ENCODE measurements around the gene ATP5F1C.
"Not testable (repeated sequence)": the region's sequence is repeated elsewhere in the genome, so short reads cannot be mapped to it uniquely, and the experiment has no call there.

The ATP5F1C gene

GRCh38 chr10:7787857-7788638 is at the start of gene ATP5F1C, which contains the start of gene KIN:
Gene ATP5F1C (plus strand): TSS chr10:7788177. CDS start chr10:7788208, 31 bp downstream.
Gene KIN (minus strand): TSS chr10:7787993. CDS start chr10:7787933, 60 bp downstream.
- ATAC-seq, result peak; percentile 94 to 95

DNA sequence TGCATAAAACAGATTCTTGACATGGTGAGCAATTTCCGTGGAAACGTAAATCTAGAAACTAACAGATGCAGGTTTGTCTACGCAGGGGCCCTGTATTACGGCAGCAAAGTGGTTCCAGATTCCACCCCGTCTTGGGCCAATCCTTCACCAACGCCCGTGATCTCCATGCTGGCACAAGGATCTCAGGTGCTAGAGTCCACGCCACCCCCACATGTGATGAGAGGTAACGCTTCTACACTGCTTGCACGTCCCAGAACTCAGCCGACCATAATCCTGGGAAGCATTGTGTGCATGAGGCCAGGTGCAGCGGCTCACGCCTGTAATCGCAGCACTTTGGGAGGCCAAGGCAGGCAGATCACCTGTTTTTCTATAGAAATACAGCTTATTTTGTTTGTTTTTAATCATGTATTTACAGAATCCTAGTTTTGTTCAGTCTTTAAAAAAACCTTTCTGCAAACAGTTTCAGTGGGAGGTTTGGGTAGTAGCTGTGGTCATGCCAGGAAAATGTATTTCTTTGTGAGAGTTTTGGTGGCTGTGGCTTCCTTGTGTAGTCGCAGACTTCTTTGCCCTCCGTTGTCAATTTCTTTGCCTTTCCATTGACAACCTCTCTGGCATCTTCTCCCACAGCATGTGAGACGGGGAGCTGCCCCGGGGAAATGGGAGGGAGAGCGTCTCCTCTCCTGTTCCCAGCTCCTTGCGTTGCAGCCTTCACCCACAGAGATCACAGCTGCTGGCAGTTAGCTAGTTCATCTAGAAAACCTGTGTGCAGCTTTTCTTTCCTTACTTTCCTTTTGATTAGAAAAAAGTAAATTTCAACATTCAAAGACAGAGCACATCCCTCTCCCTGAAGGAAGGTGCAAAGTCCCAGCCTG is 49.2 kb upstream of the ATP5F1C start:
- ATAC-seq, result no peak

DNA sequence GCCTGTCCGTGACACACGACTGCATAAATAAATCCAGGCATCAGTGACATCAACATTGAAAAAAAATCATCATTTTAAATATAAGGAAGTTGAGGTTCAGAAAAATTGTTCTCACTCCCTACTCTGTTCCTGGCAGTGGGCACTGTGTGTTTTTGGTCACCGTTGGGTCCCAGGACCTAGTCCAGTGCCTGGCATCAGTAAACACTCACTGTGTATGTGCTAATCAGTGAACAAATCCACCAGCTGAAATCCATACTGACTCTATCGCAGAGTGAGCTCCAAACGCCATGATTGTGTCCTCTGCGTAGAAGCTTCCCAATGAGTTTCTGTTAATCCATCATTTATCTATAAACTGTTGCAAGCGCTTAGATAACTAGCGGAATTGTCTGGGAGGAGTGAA is 43.7 kb upstream of the ATP5F1C start:
- no peak for ATAC-seq

- ATAC-seq, result not testable (repeated sequence)
Measured at GRCh38 chr10:7748637-7749036, 39.3 kb upstream of the ATP5F1C start.

- no peak for ATAC-seq
Measured at GRCh38 chr10:7750222-7750621, 37.8 kb upstream of the ATP5F1C start.

GRCh38 chr10:7752251-7752650 is 35.7 kb upstream of the ATP5F1C start:
- no peak for ATAC-seq

GRCh38 chr10:7755103-7755502 is 32.9 kb upstream of the ATP5F1C start:
- no peak for ATAC-seq

DNA sequence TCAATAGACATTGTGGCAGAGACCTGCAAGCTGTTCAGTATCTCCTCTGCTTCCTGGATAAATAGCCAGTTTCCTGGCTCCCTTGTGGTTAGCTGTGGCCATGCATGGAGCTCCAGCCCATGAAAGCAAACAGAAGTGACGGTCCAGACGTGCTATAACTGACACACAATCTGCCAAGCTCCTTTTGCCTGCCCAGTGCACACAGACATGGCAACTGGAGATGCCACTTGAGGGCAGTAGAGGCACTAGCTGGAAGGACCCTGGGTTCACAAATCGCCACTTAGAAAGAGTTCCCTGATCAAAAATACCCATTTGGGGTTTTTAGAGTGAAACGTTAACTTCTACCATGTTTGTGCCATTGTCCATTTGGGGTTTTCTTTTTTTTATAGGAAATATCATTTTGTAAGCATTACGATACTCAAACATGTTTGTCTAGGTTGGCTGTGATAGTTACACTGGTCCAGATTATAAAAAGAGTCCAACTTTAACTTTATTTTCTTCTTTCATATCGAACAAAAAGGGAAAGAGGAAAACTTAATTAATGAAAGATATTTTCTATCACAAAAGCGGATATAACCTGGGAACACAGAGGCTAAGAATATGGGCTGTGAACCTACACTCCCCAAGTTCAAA is 31.5 kb upstream of the ATP5F1C start:
- no peak for ATAC-seq

GRCh38 chr10:7763929-7764328 is 24.0 kb upstream of the ATP5F1C start:
- no peak for ATAC-seq

DNA sequence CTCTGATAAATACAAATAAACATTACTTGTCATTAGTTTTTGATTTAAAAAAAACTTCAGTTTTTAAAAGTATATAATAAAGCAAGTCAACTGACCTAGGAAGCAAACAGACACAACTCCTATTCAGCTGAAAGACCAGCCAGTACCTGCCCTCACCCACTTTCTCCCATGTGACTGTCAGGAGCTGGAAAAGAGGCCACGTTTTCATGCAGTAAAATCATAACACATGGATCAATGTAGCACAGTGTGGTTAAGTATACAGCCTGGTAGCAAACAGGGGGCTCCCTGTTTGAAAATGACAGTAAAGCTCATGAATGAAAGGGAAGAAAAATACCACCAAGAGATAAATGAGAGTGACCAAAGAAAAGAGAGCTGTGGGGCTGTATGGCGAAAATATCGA is 21.7 kb upstream of the ATP5F1C start:
- ATAC-seq, result no peak

GRCh38 chr10:7767209-7767608 is 20.8 kb upstream of the ATP5F1C start:
- ATAC-seq, result no peak

DNA sequence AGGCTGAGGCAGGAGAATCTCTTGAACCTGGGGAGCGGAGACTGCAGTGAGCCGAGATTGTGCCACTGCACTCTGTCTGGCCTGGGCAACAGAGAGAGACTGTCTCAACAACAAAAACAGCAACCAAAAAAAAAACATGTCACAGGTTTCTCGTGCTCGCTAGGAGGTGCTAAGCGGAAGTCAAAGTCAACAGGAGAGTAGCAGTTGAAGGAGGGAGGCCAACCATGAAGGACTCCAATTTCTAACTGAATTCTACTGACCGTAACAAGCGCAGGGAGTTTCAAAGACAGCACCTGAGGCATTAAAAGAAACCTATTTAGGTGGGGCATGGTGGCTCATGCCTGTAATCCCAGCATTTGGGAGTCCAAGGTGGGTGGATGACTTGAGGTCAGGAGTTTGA is 19.6 kb upstream of the ATP5F1C start:
- no peak for ATAC-seq

- no peak for ATAC-seq
Measured at GRCh38 chr10:7773845-7774801, 13.9 kb upstream of the ATP5F1C start.

DNA sequence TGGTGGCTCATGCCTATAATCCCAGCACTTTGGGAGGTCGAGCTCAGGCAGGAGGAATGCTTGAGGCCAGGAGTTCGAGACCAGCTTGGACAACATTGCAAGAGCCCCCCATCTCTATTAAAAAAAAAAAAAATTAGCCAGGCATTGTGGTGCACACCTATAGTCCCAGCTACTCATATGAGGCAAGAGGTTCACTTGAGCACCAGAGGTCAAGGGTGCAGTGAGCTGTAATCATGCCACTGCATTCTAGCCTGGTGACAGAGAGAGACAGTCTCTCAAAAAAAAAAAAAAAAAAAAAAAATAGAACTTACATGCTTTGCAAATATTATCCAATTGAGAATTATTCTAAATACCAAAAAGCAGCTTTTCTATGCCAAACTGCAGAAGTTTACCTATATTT is 11.2 kb upstream of the ATP5F1C start:
- no peak for ATAC-seq

DNA sequence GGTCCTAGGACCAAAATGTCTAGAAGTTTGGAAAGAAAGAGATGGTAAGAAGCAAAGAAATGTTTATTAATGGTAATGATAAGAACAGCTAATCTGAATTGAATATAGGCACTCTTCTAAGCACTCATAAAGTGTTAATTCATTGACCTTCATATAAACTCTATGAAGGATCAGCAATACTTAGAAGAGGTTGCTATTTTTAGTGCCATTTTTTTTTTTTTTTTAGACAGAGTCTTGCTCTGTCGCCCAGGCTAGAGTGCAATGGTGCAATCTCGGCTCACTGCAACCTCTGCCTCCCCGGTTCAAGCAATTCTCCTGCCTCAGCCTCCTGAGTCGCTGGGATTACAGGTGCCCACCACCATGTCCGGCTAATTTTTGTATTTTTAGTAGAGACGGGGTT is 5.8 kb upstream of the ATP5F1C start:
- ATAC-seq, result not testable (repeated sequence)

GRCh38 chr10:7786430-7786829 is 1.5 kb upstream of the ATP5F1C start:
- no peak for ATAC-seq

DNA sequence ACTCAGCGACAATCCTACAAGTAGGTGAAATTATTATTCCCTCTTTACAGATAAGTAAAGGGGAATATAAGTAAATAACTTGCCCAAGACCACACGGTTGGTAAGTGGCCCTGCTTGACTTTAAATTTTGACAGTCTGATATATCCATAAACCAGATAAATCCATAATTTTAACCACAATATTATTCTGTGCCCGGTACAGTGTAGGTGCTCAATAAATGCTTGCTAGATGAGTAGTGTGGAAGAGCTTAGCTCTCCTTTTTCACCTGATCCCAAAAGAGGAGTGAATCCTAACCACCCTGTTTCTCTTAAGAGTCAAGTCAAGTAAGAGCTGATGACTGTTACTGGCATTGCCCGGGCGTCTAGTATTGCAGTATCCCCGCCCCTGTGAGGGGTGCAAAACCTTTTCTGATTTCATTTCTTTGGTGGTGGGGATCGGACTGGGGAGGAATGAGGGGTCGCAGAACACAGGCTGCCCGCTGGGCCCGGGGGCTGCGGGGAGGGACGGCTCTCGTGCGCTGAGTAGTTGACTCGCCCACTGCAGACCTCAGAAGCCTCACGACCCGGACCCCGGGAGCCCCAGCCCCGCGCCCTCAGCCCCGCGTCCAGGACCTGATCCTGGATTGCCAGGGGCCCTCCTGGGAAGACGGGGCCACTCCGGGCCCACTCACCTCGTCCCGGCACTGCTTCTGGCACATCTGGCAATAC is 674 bp upstream of the ATP5F1C start:
- no peak for ATAC-seq

- ATAC-seq, result no peak
Measured at GRCh38 chr10:7788639-7789286, 786 bp downstream of the ATP5F1C start.

GRCh38 chr10:7789390-7789789 is 1.4 kb downstream of the ATP5F1C start:
- ATAC-seq, result no peak

- ATAC-seq, result no peak
Measured at GRCh38 chr10:7792541-7792940, 4.6 kb downstream of the ATP5F1C start.
